Neural progenitor cell (in vitro differentiated cells): ENCODE results near the gene ABHD16B. TPM values are rescaled to one million over a fixed set of nuclear protein-coding genes. Genes with fewer than 3 reads are reported as not detected.

Experiments
- DNase-seq: peaks from one replicate; pipeline ENCODE4 v3.0.0-alpha.2; 2016; ENCODE audit warnings: low spot score
- H2AFZ ChIP-seq: fragments of 200-600 bp; sonication (generic); replicated peaks from 2 replicates; pipeline ENCODE4 v1.6.1; 2016; ENCODE audit warnings: antibody characterized with exemption
- H3F3A ChIP-seq: fragments of 200-600 bp; sonication (generic); 2 replicates; pipeline ENCODE4 v1.6.1; 2016; ENCODE audit warnings: antibody characterized with exemption, low read depth
- H3K27ac ChIP-seq: fragments of 200-600 bp; sonication (generic); 2 replicates; pipeline ENCODE4 v1.5.1; 2016; ENCODE audit warnings: mild to moderate bottlenecking
- H3K27me3 ChIP-seq: fragments of 200-600 bp; sonication (generic); 2 replicates; pipeline ENCODE4 v1.6.1; 2016; ENCODE audit warnings: mild to moderate bottlenecking, moderate library complexity
- H3K36me3 ChIP-seq: fragments of 200-600 bp; sonication (generic); 2 replicates; pipeline ENCODE4 v1.5.1; 2016
- H3K4me1 ChIP-seq: fragments of 200-600 bp; sonication (generic); 2 replicates; pipeline ENCODE4 v1.6.1; 2016; ENCODE audit warnings: mixed run types
- H3K4me2 ChIP-seq: fragments of 200-600 bp; sonication (generic); 2 replicates; pipeline ENCODE4 v1.6.1; 2016
- H3K4me3 ChIP-seq: fragments of 200-600 bp; sonication (generic); 2 replicates; pipeline ENCODE4 v1.5.1; 2016
- H3K79me2 ChIP-seq: fragments of 200-600 bp; sonication (generic); 2 replicates; pipeline ENCODE4 v1.6.1; 2016; ENCODE audit warnings: low read depth
- H3K9ac ChIP-seq: fragments of 200-600 bp; sonication (generic); 2 replicates; pipeline ENCODE4 v1.6.1; 2016
- H3K9me3 ChIP-seq: fragments of 200-600 bp; sonication (generic); 2 replicates; pipeline ENCODE4 v1.5.1; 2016; ENCODE audit warnings: low read depth
- H4K20me1 ChIP-seq: fragments of 200-600 bp; sonication (generic); 2 replicates; pipeline ENCODE4 v1.6.1; 2016; ENCODE audit warnings: low read depth
- H3K27ac Mint-ChIP-seq: 3 replicates; pipeline ENCODE4 v1.8.0; 2021; ENCODE audit warnings: mixed read lengths
- H3K27me3 Mint-ChIP-seq: 2 replicates; pipeline ENCODE4 v1.8.0; 2022; ENCODE audit warnings: low read depth, mild to moderate bottlenecking, inconsistent platforms, moderate library complexity, mixed read lengths; ENCODE audit not compliant: insufficient read depth
- H3K36me3 Mint-ChIP-seq: 3 replicates; pipeline ENCODE4 v1.8.0; 2021; ENCODE audit warnings: mixed read lengths
- H3K4me1 Mint-ChIP-seq: 3 replicates; pipeline ENCODE4 v1.8.0; 2021; ENCODE audit warnings: mixed read lengths
- H3K4me3 Mint-ChIP-seq: 3 replicates; pipeline ENCODE4 v1.8.0; 2021; ENCODE audit warnings: mild to moderate bottlenecking, moderate library complexity, mixed read lengths
- H3K9me3 Mint-ChIP-seq: 3 replicates; pipeline ENCODE4 v1.8.0; 2020; ENCODE audit warnings: mixed read lengths
- EZH2 ChIP-seq: fragments of 200-600 bp; sonication (generic); IDR thresholded peaks from 2 replicates; pipeline ENCODE4 v1.6.1; 2017; ENCODE audit warnings: antibody characterized with exemption, mild to moderate bottlenecking, moderate library complexity
- EZH2phosphoT487 ChIP-seq: fragments of 200-600 bp; sonication (generic); IDR thresholded peaks from 2 replicates; pipeline ENCODE4 v1.6.1; 2017; ENCODE audit warnings: antibody characterized with exemption
- total RNA-seq: library from RNA; depleted of rRNA; stranded (reverse); fragments of >200 nt; gene quantifications from 2 replicates; pipeline ENCODE4 v1.2.3, GENCODE V29; 2015; ENCODE audit warnings: low replicate concordance
- TF ChIP-seq, protein P1 (sequence below): fragments of 200-600 bp; sonication (generic); IDR thresholded peaks from 2 replicates; pipeline ENCODE4 v1.5.1; 2017; ENCODE audit warnings: antibody characterized with exemption, mild to moderate bottlenecking

ABHD16B gene
- total RNA-seq, 1 donor from 2014 or later = not detected

DNA sequence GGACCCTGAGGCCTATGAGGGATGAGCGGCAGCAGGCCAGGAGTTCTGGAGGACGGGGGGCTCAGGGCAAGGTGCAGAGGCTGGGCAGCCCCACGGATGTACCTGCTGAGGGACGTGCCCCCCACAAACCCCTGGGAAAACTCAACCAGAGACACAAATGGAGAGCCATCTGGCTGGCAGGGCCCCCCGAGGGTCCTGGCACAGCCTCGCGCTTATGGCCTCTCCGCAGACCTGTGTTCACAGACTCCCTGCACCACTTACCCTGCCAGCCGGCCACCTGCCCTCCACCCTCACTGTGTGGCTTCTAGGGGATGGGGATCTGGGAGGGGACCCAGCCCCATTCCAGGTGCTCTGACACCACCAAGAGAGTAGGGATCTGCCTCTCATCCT lies 26.8 kb upstream of the ABHD16B start:
- Mint-ChIP-seq H3K4me1 (peaks cover 25% of the 10 kb centered on the region), H3K27ac (peak overlapping the region; percentile 46), H3K9me3 (no peaks in the 10 kb centered on the region), H3K4me3 (peak overlapping the region; percentile 48), H3K36me3 (no peaks in the 10 kb centered on the region), H3K27me3 (peaks cover 20% of the 10 kb centered on the region)
- Histone ChIP-seq H3F3A (peaks cover 29% of the 10 kb centered on the region), H3K36me3 (no peaks in the 10 kb centered on the region), H3K79me2 (no peaks in the 10 kb centered on the region), H3K9me3 (no peaks in the 10 kb centered on the region), H3K27me3 (peaks cover 41% of the 10 kb centered on the region), H3K4me1 (peaks cover 21% of the 10 kb centered on the region), H3K4me2 (peak overlapping the region; percentile 43), H3K27ac (no peak overlapping the region), H4K20me1 (peaks cover 6% of the 10 kb centered on the region), H3K4me3 (no peak overlapping the region), H2AFZ (no peak overlapping the region), H3K9ac (no peak overlapping the region)
- no peak for DNase-seq
- TF ChIP-seq, protein P1, sequence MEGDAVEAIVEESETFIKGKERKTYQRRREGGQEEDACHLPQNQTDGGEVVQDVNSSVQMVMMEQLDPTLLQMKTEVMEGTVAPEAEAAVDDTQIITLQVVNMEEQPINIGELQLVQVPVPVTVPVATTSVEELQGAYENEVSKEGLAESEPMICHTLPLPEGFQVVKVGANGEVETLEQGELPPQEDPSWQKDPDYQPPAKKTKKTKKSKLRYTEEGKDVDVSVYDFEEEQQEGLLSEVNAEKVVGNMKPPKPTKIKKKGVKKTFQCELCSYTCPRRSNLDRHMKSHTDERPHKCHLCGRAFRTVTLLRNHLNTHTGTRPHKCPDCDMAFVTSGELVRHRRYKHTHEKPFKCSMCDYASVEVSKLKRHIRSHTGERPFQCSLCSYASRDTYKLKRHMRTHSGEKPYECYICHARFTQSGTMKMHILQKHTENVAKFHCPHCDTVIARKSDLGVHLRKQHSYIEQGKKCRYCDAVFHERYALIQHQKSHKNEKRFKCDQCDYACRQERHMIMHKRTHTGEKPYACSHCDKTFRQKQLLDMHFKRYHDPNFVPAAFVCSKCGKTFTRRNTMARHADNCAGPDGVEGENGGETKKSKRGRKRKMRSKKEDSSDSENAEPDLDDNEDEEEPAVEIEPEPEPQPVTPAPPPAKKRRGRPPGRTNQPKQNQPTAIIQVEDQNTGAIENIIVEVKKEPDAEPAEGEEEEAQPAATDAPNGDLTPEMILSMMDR = no peak
- TF ChIP-seq EZH2phosphoT487 (no peak), EZH2 (no peak)

DNA sequence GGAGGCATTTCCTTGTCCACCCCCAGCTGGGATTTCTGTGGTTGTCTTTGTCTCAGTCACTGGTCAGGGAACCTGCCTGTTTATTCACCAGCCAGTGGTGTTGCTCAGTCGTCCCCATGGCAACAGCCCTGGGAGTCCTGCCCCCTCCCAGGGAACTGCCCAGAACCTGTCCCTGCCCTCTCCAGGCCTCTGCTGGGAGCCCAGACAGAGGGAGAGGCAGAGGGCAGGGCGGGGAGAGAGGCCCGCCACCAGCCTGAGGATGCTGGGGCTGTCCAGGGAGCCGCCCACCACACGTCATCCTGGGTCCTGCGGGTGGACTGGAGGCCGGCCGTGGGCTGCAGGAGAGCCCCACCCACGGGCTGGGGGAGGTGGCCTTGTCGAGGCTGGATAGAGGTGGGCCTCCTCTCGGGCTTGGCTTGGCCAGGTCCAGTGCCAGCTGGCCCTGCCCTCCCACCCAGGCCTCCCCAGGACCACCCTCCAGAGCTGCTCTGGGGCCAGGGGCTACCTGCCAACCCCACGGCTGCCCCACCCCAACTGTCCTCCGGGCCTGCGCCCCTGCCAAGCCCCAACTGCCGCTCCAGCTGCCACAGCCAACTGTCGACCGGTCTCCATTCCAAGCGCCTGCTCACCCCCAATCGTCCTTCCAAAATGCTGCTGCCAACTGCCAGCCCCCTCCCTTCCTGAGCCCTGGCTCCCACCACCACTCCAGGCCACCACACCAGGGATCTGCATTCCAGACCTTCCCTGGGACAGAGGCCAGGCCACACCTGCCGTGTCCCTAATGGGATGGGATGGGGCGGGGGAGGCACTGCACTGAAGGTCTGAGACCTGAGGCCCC lies 26.1 kb upstream of the ABHD16B start:
- no peak overlapping the region for H3K9ac ChIP-seq
- peak overlapping the region; percentile 48 for H3K4me3 Mint-ChIP-seq
- H2AFZ ChIP-seq = no peak overlapping the region

DNA sequence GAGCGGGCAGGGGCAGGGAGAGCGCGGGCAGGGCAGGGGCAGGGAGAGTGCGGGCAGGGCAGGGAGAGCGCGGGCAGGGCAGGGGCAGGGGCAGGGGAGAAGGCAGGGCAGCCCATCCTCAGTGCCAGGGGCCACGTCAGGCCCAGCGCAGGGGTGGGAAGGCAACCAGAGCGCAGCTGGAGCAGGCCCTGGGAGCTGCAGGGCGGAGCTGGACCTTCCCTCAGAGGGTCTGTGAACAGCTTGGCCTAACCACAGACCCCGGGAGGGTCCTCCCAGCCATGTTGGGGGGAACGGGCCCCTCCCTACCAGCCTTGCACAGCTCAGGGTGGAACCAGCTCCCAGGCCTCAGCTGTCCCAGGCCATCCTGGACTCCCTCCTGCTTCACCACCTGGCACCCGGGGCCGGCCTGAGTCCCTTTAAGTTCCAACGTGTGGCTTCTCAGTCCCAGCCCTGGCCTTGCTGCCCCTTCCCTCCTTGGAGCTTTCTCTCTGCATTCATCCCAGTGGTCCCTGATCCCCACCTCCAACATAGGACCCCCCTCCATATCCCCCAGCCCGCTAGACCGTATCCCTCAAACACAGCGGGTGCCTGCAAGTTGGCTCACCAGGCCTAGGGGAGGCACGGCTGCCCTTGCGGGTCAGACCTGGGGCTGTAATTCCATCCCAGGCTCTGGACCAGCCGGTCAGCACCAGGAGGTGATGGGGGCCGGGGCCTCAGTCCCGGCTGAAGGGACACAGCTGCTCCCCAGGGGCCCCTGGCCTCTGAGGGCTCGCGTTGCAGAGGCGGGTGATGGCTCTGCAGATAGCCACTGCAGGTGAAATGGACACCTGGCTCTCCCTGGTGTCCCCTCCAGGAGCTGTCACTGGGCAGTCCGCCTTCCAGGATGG lies 24.6 kb upstream of the ABHD16B start:
- no peak overlapping the region for H3K27ac ChIP-seq

More for the DNA sequence above, 26.1 kb upstream of the ABHD16B start:
- H3K9me3 Mint-ChIP-seq = no peaks in the 10 kb centered on the region
- H3K36me3 Mint-ChIP-seq = no peaks in the 10 kb centered on the region
- H3K9me3 ChIP-seq = no peaks in the 10 kb centered on the region
- peak overlapping the region; percentile 60 for H3K4me2 ChIP-seq
- H3K27me3 Mint-ChIP-seq = peaks cover 13% of the 10 kb centered on the region
- H4K20me1 ChIP-seq = no peaks in the 10 kb centered on the region
- H3K27ac ChIP-seq = no peak overlapping the region
- peaks cover 19% of the 10 kb centered on the region for H3K4me1 Mint-ChIP-seq
- peak overlapping the region; percentile 76 for H3K27ac Mint-ChIP-seq
- TF ChIP-seq EZH2 (no peak), EZH2phosphoT487 (no peak)
- TF ChIP-seq, protein P1 = no peak
- no peaks in the 10 kb centered on the region for H3K36me3 ChIP-seq
- DNase-seq = peak; percentile 98
- no peak overlapping the region for H3K4me3 ChIP-seq
- H3K79me2 ChIP-seq = no peaks in the 10 kb centered on the region
- peaks cover 15% of the 10 kb centered on the region for H3K4me1 ChIP-seq
- peaks cover 34% of the 10 kb centered on the region for H3K27me3 ChIP-seq
- H3F3A ChIP-seq = peaks cover 22% of the 10 kb centered on the region

More for the DNA sequence above, 24.6 kb upstream of the ABHD16B start:
- Histone ChIP-seq H3K4me3 (no peak overlapping the region), H2AFZ (no peak overlapping the region), H3K4me2 (no peak overlapping the region), H4K20me1 (no peaks in the 10 kb centered on the region), H3K9me3 (no peaks in the 10 kb centered on the region), H3K9ac (no peak overlapping the region), H3K27me3 (peaks cover 26% of the 10 kb centered on the region), H3K4me1 (peaks cover 15% of the 10 kb centered on the region), H3K36me3 (no peaks in the 10 kb centered on the region), H3K79me2 (no peaks in the 10 kb centered on the region), H3F3A (peaks cover 21% of the 10 kb centered on the region)
- DNase-seq = no peak
- Mint-ChIP-seq H3K9me3 (no peaks in the 10 kb centered on the region), H3K36me3 (no peaks in the 10 kb centered on the region), H3K4me1 (peaks cover 22% of the 10 kb centered on the region), H3K4me3 (no peak overlapping the region), H3K27me3 (peaks cover 16% of the 10 kb centered on the region), H3K27ac (no peak overlapping the region)
- TF ChIP-seq, protein P1 = no peak
- TF ChIP-seq EZH2phosphoT487 (no peak), EZH2 (no peak)
